Endodermal cell (in vitro differentiated cells): ENCODE data around the gene TCIRG1. TPM values are rescaled to one million over a fixed set of nuclear protein-coding genes. Genes with fewer than 3 reads are reported as not detected.
"Not testable (repeated sequence)": the region's sequence is repeated elsewhere in the genome, so short reads cannot be mapped to it uniquely, and the experiment has no call there.

Experiments used
- DNase-seq: peaks from one replicate; pipeline ENCODE4 v3.0.0-alpha.2; 2017
- H3K27ac ChIP-seq: 2 replicates; pipeline ENCODE4 v1.5.1; 2013; ENCODE audit warnings: mild to moderate bottlenecking, low read depth, low read length, moderate library complexity
- H3K27me3 ChIP-seq: 2 replicates; pipeline ENCODE4 v1.6.1; 2013; ENCODE audit warnings: mild to moderate bottlenecking, low read length, moderate library complexity; ENCODE audit not compliant: insufficient read depth, control insufficient read depth, poor library complexity, severe bottlenecking
- H3K36me3 ChIP-seq: 2 replicates; pipeline ENCODE4 v1.7.0; 2013; ENCODE audit warnings: mild to moderate bottlenecking, low read length, moderate library complexity; ENCODE audit not compliant: control insufficient read depth, insufficient read depth
- H3K4me1 ChIP-seq: one replicate; pipeline ENCODE4 v1.7.0; 2013; ENCODE audit warnings: low read length; ENCODE audit not compliant: control insufficient read depth, insufficient read depth
- H3K4me3 ChIP-seq: 2 replicates; pipeline ENCODE4 v1.5.1; 2013; ENCODE audit warnings: mild to moderate bottlenecking, low read length, moderate library complexity
- H3K9ac ChIP-seq: 2 replicates; pipeline ENCODE4 v1.6.1; 2013; ENCODE audit warnings: mild to moderate bottlenecking, low read length, moderate library complexity; ENCODE audit not compliant: poor library complexity, severe bottlenecking; ENCODE audit errors: extremely low read depth
- H3K9me3 ChIP-seq: 2 replicates; pipeline ENCODE4 v1.6.1; 2013; ENCODE audit warnings: mild to moderate bottlenecking, low read length, moderate library complexity; ENCODE audit not compliant: control insufficient read depth
- H3K27ac Mint-ChIP-seq: 2 replicates; pipeline ENCODE4 v1.8.0; 2020; ENCODE audit warnings: mixed read lengths
- H3K27me3 Mint-ChIP-seq: 2 replicates; pipeline ENCODE4 v1.8.0; 2021; ENCODE audit warnings: mild to moderate bottlenecking, mixed read lengths; ENCODE audit not compliant: insufficient read depth
- H3K36me3 Mint-ChIP-seq: 2 replicates; pipeline ENCODE4 v1.8.0; 2020; ENCODE audit warnings: low read depth, mixed read lengths
- H3K4me1 Mint-ChIP-seq: 2 replicates; pipeline ENCODE4 v1.8.0; 2020; ENCODE audit warnings: mixed read lengths
- H3K4me3 Mint-ChIP-seq: 2 replicates; pipeline ENCODE4 v1.8.0; 2020; ENCODE audit warnings: mild to moderate bottlenecking, moderate library complexity, mixed read lengths
- H3K9me3 Mint-ChIP-seq: 2 replicates; pipeline ENCODE4 v1.8.0; 2020; ENCODE audit warnings: mild to moderate bottlenecking, mixed read lengths
- WGBS, 2 experiments: methylation state at CpG; one replicate each; pipeline versions ENCODE4 v1.1.5 to v1.1.7; 2013; ENCODE audit warnings: missing lambda C conversion rate in 2 of 2, mixed read lengths in 1 of 2; ENCODE audit not compliant: insufficient coverage in 1 of 2, insufficient read length in 1 of 2; 5-methylcytosine and 5-hydroxymethylcytosine counted together
- total RNA-seq, 2 donors: library from RNA; stranded (reverse); fragmentation: NEBNext Ultra II Directional in 1 of 2; extraction: Animal tissue kit (Norgen Biotek cat#: 25700) in 1 of 2; gene quantifications; 2 replicates in 1 of 2; 3 replicates in 1 of 2; pipeline ENCODE4 v1.2.1, GENCODE V29; 2021
- TF ChIP-seq, protein P1 (sequence below): fragments of 200-600 bp; sonication (generic); conservative IDR thresholded peaks from 2 replicates; pipeline ENCODE4 v1.5.0; 2021; ENCODE audit warnings: antibody characterized with exemption, mild to moderate bottlenecking

TCIRG1 gene
- total RNA-seq, 2 donors from 2014 or later: 61.6 to 70.4 TPM

DNA sequence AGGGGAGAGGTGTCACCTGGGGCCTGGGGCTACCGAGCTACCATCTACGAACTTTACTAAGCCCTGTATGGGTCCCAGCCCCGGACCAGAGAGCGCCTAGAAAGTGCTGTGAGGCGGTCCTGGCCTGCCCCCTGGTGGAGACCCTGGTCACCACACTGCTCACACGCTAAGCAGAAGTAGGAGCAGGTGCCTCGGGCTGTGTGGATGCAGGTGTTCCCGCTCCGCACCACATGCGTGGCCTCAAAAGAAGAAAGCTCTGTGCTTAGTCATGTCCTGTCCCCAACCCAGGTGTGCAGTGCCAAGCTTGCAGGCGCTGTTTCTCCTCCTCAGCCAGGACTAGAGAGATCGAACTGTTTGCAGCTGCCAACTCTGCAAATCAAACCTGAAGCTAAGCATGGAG lies 45.0 kb upstream of the TCIRG1 start:
- H3K27me3 ChIP-seq, H3K9me3 ChIP-seq, H3K4me3 Mint-ChIP-seq, H3K4me1 Mint-ChIP-seq, H3K9ac ChIP-seq, H3K36me3 Mint-ChIP-seq, H3K4me3 ChIP-seq, H3K27ac Mint-ChIP-seq, H3K4me1 ChIP-seq, H3K9me3 Mint-ChIP-seq, H3K36me3 ChIP-seq, H3K27ac ChIP-seq: not testable (repeated sequence)
- WGBS, 2 experiments: 41 to 67% methylated on average over 2 to 12 of the region's 12 CpGs
- peaks cover 18% of the 10 kb centered on the region for H3K27me3 Mint-ChIP-seq
- peak; percentile 87 for DNase-seq
- TF ChIP-seq, protein P1, sequence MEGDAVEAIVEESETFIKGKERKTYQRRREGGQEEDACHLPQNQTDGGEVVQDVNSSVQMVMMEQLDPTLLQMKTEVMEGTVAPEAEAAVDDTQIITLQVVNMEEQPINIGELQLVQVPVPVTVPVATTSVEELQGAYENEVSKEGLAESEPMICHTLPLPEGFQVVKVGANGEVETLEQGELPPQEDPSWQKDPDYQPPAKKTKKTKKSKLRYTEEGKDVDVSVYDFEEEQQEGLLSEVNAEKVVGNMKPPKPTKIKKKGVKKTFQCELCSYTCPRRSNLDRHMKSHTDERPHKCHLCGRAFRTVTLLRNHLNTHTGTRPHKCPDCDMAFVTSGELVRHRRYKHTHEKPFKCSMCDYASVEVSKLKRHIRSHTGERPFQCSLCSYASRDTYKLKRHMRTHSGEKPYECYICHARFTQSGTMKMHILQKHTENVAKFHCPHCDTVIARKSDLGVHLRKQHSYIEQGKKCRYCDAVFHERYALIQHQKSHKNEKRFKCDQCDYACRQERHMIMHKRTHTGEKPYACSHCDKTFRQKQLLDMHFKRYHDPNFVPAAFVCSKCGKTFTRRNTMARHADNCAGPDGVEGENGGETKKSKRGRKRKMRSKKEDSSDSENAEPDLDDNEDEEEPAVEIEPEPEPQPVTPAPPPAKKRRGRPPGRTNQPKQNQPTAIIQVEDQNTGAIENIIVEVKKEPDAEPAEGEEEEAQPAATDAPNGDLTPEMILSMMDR: peak; percentile 80

DNA sequence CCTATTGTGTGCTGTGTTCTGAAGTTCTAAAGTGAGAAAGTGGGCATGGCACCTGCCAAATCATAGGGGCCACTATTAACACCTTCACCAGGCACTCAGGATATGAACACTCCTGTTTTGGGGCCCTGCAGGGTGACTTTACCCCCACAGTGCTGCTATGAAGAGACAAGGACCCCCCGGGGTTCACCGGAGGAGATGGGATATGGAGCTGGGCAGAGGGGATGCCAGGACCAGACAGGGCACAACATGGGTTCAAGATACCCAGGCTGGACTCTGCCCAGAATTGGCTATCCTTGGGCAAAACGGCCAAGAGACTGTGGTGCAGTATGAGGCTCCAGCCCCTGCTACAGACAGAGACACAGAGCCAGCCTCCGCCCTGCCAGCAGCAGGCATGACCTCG lies 44.4 kb upstream of the TCIRG1 start:
- H3K9me3 ChIP-seq, H3K4me3 ChIP-seq, H3K4me3 Mint-ChIP-seq, H3K27ac Mint-ChIP-seq, H3K36me3 Mint-ChIP-seq, H3K9ac ChIP-seq, H3K36me3 ChIP-seq, H3K9me3 Mint-ChIP-seq, H3K4me1 Mint-ChIP-seq, H3K27ac ChIP-seq, H3K4me1 ChIP-seq, H3K27me3 ChIP-seq: not testable (repeated sequence)
- 89 to 100% methylated on average over 3 to 5 of the region's 5 CpGs for WGBS, 2 experiments
- peak; percentile 28 for DNase-seq
- H3K27me3 Mint-ChIP-seq: peaks cover 16% of the 10 kb centered on the region

DNA sequence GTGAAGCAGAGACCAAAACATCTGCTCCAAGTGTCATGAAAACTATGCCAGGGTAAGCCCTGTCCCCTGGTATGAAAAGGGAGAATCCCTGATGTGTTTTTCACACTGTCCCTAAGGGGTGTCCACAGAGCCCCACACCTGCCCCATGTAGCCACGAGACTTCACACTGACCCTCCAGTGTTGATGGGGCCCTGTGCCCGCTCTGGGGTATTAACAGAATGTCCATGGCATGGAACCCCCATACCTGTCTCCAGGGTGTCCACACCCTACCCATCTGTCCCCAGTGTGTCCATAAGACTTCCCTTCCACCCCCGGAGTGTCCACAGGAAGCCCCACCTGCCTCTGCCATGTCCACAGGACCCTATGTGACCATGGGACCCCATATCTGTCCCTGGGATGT lies 43.7 kb upstream of the TCIRG1 start:
- not testable (repeated sequence) for H3K9ac ChIP-seq, H3K27me3 ChIP-seq, DNase-seq, H3K4me3 ChIP-seq, H3K27ac ChIP-seq, H3K36me3 ChIP-seq, H3K4me3 Mint-ChIP-seq, H3K9me3 Mint-ChIP-seq, H3K36me3 Mint-ChIP-seq, H3K4me1 ChIP-seq, H3K27ac Mint-ChIP-seq, H3K9me3 ChIP-seq, H3K4me1 Mint-ChIP-seq
- H3K27me3 Mint-ChIP-seq: peaks cover 10% of the 10 kb centered on the region
- WGBS, 2 experiments: 87 to 100% methylated on average over 2 to 3 of the region's 3 CpGs

DNA sequence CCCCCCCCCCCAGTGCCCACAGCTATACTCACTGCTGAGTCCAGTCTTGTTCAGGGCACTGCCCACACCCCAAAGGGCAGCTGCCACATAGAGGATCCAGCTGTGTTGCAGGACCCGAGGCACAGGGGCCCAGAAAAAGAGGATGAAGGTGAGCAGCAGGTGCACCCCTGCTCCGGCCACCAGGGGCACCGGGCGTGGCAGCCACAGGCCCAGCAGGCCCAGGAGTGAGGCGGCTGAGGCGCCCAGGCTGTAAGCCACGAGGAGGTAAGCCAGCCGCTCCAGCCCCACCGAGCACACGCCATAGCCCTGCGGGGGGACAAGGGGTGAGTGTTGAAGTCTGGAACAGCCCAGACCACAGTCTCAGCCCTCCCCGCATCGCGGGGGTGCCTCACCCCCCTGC lies 43.2 kb upstream of the TCIRG1 start:
- not testable (repeated sequence) for H3K36me3 Mint-ChIP-seq, H3K4me3 ChIP-seq, H3K4me3 Mint-ChIP-seq, H3K27ac ChIP-seq, H3K9ac ChIP-seq, H3K36me3 ChIP-seq, H3K4me1 Mint-ChIP-seq, H3K9me3 ChIP-seq, H3K4me1 ChIP-seq, H3K9me3 Mint-ChIP-seq, H3K27ac Mint-ChIP-seq, H3K27me3 ChIP-seq
- TF ChIP-seq, protein P1: peak; percentile 49
- peaks cover 10% of the 10 kb centered on the region for H3K27me3 Mint-ChIP-seq
- WGBS, 2 experiments: 83% methylated on average over 14 of the region's 14 CpGs; no CpG with 5 or more reads in 1 of the 2 experiments
- DNase-seq: peak; percentile 38
